SK-N-SH treated with all-trans-retinoic acid at 6 μM for 48 hours (cell line): Measurements from ENCODE around the gene EPM2A.

ENCODE experiments used
- CREB5 ChIP-seq: fragments of 250-450 bp; sonication (Bioruptor Pico); IDR thresholded peaks from 2 replicates; pipeline ENCODE4 v1.5.1; 2020; ENCODE audit warnings: low read depth, mild to moderate bottlenecking, moderate library complexity
- TOX ChIP-seq: fragments of 250-450 bp; sonication (Bioruptor Pico); IDR thresholded peaks from 2 replicates; pipeline ENCODE4 v1.8.0; 2021; ENCODE audit warnings: mild to moderate bottlenecking, moderate library complexity, borderline replicate concordance
- ZFP30 ChIP-seq: fragments of 450-650 bp; formaldehyde crosslinking; IDR thresholded peaks from 2 replicates; pipeline ENCODE4 v1.5.0; 2022; ENCODE audit warnings: mild to moderate bottlenecking, moderate library complexity

- TF ChIP-seq ZFP30 (no peak), TOX (CRISPR knock-in tag) (no peak), CREB5 (CRISPR knock-in tag) (no peak)
Observed at GRCh38 chr6:145758113-145758512, 22.8 kb upstream of the EPM2A start.
